ENCODE results near the gene SLC9A8. TPM values are rescaled to one million over a fixed set of nuclear protein-coding genes. Genes with fewer than 3 reads are reported as not detected.

Gene SLC9A8
- total RNA-seq, 1 donor from 2014 or later, result 3.1 TPM

DNA sequence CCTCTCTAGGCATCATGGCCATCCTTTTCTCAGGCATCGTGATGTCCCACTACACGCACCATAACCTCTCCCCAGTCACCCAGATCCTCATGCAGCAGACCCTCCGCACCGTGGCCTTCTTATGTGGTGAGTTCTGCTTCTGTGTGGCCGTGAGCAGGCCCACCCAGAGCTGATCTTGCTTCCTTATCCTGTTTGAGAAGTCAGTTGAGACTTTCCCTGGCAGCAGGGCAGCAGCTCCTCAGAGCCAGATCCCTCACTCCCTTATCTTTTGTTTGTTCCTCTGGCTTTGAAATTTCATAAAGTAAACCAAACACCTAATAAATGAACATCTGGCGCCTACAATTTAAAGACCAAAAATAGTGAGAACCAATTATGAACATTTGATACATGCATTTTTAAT is 62.1 kb downstream of the SLC9A8 start:
- no peak for DNase-seq (ENCODE audit: low spot score)

DNA sequence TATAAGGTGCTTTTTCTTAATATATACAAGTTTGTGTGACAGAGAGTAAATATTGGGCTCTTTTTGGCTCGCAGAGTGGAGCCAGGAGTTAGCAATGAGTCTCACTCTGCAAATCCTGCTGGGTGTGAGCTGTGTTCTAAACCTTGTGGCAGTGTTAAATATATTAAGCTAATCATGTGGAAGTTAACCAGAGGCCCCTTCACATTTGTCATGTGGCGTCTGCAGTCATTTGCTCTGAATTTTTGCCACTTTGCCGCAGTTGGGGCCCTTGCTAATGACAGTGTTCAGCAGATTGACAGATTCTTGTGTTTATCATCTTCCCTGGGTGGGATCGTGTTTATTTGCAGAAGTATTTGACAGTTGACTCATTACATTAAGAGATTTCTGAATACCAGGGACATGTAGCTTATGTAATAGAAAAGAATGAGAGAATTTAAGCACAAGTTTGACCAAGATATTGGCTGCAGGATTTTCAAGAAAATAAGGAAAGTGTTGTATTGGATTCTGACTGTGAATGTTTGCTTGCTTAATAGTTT is 64.8 kb downstream of the SLC9A8 start:
- DNase-seq (ENCODE audit: low spot score), result no peak

DNA sequence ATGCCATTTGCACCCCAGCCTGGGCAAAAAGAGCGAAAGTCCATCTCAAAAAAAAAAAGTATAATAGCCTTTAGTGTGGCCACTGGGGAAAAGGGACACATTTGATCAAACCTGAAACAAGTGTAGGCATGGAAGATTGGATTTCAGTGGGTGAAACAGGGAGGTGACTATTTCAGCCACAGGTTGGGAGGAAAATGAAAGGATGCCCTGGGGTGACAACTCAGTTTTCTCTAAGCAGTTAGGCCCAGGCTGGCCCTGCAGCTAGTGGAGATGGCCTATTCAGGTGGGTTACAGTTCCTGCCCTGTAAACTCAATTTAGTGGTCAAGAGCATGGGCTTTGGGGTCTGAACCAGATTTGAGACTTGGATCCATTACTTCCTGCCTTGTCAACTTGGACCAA is 66.3 kb downstream of the SLC9A8 start:
- no peak for DNase-seq (ENCODE audit: low spot score)

DNA sequence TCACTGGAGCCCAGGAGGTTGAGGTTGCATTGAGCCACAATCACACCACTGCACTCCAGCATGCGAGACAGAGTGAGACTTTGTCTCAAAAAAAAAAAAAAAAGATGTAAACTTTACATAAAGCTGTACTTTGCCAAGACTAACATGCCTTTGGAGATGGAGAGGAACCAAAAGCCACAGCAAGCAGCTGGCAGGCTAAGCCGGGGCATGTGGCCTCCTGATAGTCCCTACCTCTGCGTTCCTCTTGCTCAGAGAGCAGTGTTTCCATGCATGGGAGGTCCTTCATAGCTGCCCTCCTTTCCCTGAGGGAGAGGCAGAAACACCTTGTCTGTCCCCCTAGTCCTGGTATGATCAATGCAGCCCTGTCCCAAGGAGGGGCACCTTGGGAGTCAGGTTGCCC is 67.5 kb downstream of the SLC9A8 start:
- no peak for DNase-seq (ENCODE audit: low spot score)

DNA sequence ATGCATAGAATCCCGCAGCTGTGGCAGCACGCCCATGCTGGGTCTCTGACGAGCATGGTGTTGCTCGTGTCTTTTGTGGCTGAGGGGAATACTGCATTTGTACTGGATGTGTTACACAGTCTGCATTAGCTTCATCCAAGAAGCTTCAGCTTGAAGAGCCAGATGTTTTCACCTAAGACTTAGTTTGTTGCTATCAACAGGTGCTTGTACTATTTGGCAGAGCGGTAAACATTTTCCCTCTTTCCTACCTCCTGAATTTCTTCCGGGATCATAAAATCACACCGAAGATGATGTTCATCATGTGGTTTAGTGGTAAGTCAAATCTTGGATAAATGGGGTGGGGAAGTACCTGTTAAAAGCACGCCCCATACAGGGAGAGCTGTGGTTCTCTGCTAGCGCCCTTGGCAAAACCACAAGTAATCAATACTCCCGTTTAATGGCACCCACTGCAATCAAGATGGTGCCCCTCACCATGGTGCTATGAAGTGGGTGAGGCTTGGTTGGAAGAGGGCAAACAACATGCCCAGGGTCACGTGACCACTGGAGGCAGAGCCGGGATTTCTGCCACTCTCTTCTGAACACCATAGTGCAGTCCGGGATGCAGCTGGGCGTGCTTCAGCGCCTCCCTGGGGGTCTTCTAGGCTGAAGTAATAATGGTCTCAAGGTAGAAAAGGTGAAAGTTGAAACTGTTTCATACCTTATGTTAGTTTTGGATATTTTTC is 68.3 kb downstream of the SLC9A8 start:
- DNase-seq (ENCODE audit: low spot score), result no peak

DNA sequence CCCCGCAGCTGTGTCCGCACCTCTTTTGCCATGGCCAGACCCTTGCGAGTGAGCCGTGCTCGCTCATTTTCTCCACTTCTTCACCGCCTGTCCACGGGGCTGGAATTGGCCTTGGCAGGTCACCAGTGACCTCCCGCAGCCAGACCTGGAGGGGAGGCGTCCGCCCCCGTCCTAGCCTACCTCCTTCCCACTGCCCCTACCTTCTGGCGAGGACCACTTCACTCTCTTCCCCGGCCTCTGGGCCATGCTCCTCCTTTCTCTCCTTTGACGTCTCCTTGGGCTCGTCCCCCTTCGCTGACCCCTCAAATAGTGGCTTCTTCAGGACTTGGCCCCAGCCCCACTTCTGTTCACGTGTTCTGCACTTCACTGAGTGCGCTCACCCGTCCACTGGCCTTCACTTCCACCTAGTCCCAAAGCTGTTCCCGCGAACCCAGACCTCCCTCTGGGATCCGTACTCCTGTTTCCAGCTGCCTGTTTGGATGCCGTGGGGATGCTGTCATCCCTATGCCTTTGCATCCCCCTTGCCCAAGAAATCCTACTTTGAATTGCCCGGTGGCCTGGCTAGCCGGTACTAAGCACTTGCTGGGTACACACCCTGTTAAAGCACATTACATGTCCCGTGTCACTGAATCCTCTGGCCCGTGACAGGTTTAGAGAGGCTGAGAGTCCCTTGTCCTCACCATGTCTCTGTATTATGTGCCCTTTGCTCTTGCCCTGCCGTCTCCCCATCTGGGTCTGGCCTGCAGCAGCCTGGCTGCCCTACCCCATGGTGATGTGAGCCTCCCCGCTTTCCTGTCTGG is 69.7 kb downstream of the SLC9A8 start:
- DNase-seq (ENCODE audit: low spot score), result no peak

DNA sequence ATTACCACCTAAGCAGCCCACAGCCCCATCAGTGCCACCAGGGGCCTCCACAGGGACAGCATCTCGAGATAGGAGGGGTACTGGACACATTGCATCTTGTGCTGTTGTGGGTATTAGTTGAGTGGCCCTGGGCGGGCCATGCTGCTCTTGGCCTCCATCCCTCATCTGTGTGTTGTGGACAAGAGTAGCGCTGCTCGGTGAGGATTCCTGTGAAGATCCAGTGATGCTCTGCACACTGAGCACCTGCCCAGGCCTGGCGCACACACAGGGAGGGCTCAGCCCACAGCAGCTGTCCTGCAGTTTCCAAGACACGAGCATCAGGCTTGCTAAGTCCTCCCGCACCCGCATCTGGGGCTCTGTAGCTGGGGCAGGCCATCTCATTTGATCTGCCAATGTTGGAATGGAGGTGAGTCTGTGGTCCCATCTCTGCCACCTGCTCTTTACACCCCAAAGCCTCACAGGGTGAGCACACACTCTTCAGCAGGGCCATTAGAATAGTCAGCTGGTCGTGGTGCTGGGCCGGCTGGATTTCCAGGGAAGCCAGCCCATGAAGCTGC is 70.7 kb downstream of the SLC9A8 start:
- no peak for DNase-seq (ENCODE audit: low spot score)

DNA sequence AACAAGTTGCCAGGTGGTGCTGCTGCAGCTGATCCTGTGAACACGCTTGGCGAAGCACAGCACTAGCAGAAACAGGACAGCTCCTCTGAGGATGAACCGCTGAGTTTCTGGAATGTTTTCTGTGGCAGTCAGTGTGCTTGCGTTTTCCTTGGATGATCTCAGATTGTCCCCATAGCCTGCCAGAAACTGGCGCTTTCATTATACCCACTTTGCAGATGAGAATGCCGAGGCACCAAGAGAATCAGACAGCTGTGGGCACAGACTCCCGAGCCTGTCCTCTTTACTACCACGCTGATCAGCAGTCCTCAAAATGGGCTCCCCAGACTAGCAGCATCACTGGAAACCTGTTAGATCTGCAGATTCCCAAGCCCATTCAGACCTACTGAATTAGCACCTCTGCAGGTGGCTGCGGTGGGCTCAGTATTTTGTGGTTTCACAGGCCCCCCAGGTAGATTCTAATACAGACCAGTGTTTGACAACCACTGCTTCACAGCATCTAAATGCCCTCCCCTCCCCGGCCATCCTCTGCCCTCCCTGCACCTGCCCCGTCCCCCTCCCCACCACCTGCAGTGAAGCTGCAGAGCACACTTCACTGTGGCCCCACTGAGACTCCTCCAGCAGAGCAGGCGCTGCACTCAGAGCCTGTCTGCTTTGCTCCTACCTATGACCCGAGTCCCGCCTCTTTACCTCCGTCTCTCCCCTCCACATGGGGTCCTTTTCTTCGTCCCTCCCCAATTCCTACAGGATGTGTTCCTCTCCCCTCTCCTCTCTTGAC is 73.1 kb downstream of the SLC9A8 start:
- DNase-seq (ENCODE audit: low spot score), result no peak

DNA sequence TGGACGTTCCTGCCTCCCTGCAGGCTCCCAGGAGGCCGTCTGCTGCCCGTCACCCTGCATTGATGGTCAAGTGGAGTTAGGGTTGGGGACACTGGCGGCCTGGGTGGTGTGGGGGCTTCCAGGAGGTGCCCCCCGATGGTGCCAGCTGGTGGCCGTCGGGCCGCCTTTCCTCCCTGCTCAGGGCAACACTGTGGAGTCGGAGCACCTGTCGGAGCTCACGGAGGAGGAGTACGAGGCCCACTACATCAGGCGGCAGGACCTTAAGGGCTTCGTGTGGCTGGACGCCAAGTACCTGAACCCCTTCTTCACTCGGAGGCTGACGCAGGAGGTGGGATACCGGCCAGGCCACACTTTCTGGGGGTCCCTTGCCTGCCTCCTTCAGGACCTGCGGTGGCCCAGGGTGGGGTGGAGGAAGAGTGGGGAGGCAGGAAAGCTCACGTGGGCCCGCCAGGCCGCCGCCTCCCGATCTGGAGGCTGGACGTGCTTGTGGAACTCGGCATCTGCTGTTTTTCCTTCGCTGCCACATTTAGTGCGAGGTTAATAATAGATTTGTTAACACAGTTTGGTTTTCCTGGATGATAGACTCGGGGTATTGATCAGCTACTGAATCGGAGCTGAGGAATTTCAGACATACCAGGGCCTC is 74.1 kb downstream of the SLC9A8 start:
- no peak for DNase-seq (ENCODE audit: low spot score)

DNA sequence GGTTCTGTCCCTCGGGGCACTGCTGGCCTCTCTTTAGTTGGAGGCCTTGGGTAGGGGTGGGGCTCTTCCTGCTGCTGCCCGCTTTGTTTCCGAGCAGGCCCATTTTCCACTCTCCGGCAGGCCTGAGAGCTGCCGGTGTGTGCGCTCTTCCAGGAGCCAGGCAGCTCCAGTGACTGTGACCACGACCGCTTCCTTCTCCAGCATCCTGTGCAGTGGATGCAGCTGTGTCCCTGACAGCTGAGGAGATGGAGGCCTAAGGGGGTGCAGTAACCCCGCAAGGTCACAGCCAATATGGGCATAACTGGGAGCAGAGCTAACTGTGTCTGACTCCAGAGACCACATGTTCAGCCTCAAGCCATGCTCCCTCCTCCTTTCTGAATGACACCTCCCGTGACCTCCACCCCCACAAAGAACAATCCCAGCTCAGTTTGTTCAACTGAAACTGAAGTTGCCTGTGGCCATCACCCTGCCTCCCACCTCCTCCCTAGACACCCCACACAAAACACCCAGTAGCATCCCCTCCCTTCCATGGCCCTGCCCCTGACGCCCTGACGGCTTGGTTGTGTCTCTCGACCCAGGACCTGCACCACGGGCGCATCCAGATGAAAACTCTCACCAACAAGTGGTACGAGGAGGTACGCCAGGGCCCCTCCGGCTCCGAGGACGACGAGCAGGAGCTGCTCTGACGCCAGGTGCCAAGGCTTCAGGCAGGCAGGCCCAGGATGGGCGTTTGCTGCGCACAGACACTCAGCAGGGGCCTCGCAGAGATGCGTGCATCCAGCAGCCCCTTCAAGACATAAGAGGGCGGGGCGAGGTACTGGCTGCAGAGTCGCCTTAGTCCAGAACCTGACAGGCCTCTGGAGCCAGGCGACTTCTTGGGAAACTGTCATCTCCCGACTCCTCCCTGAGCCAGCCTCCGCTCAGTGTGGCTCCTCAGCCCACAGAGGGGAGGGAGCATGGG is 74.9 kb downstream of the SLC9A8 start:
- no peak for DNase-seq (ENCODE audit: low spot score)

DNA sequence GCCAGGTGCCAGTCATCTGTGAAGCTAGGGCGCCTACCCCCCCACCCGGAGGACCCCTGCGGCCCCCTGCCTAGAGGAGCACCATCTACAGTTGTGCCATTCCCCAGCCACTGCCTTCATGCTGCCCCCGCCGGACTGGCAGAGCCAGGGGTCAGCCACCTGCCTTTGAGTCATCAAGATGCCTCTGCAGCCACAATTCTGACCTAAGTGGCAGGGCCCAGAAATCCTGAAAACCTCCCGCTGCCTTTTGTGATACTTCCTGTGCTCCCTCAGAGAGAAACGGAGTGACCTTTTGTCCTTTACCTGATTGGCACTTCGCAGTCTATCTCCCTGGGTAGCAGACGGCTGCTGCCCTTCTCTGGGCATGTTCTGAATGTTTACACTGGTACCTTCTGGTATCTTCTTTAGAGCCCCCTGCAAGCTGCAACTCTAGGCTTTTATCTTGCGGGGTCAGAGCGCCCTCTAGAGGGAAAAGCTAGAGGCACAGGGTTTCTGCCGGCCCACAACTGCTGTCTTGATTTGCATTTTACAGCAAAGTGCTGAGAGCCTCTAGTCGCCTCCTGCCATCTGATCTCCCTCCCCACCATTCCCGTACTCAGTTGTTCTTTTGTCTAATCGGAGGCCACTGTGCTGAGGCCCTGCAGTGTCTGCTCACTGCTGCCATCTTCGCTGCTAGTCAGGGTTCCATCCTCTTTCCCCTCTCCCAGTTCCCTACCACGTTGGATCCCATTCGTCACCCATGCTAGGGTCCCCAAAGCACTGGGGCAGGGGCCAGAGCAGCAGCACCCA is 75.8 kb downstream of the SLC9A8 start:
- DNase-seq (ENCODE audit: low spot score), result peak; percentile 52

DNA sequence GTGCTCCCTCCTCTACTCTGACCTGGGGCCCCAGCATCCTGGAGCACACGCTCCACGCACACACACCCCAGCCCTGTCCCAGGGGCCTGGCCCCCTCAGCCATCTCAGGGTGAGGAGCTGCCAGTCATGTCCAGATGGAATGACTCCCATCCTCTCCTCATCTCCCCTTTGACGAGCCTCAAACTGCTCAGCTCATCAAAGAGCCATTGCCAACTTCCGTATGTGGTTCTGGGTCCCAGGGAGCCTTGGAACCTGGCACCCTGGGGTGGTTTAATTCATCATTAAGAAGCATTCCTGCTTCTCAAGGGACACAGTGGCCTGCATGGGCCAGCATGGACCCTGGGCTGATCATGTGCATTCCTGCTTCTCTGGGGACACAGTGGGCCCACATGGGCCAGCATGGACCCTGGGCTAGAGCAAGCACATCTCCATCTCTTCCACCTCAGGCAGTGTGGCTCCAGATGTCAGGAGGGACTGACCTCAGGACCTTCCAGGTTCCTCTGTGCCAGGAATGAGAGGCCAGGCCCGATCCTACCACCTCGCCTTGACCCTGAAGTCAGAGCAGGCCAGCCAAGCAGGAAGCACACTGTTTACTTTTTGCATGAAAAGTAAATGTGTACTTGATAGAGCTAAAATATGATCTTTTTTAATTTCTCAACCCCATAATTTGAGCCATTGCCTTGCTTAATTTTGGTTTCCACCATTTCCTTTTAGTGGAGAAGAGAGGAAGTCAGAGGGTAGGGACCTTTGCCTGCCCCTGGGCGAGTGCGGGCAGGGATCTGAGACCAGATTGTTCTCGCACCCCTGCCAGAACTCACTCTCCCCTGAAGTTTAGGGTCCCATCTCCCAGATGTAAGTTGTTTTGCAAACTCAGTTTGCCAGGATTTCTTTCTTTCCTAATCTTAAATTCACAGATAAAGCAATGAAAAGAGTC is 76.6 kb downstream of the SLC9A8 start:
- DNase-seq (ENCODE audit: low spot score), result no peak

DNA sequence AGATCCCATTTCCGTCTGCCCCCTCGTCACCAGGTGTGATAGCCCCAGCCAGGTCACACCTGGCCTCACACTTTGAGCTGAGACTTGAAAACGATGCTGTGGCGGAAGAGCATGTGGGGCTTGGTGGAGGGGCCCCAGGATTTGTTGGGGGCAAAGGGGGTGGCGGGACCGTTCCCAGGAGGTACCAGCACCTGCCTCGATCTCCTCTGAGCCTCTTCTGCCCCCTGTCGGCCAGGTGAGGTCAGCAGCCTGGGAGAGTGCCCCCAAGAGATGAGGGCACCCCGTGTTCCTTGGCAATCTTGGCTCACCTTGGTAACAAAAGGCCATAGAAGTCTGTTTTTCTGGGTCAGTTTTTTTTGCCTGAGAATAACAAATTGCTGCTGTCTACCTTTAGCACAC is 77.3 kb downstream of the SLC9A8 start:
- DNase-seq (ENCODE audit: low spot score), result no peak

DNA sequence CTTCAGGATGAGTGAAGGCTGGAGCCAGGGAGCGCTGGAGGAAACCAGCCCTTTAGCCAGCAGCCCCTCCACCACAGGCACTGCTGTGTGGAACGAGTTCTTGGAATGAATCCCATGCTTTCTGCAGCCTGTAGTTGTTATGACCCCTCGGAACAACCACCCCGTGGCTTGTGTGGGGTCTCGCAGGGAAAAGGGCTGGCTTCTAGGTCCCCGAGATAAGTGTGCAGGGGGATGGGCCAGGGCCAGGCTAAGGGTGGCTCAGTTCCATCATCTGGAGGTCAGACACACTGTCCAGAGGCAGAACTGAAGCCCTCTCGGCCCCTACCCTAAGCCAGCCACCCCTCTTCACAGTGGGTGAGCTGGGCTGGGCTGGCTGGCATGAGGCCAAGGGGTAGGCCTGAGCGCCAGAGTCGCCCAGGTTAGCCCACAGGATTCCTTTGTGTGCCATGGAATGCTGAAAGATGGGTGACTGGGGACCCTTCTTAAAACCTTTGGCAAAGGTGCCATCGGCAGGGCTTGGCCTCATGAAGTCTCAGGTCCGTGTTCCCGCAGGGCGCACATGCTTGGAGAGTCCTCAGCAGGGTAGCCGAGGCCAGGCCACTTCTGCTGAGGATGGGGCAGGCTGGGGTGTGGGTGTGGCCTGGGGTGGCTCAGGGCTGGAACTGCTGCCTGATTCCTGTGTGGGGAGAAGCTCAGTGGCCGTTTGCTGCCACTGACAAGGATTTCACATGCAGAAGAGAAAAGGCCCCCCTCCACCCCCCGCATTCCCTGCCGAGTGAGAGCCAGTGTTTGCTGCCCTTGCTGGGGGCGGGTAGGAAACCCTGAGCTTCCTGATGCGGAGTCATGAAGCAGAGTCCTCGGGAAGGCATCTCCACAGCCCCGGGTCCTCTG is 78.1 kb downstream of the SLC9A8 start:
- peak; percentile 35 for DNase-seq (ENCODE audit: low spot score)

DNA sequence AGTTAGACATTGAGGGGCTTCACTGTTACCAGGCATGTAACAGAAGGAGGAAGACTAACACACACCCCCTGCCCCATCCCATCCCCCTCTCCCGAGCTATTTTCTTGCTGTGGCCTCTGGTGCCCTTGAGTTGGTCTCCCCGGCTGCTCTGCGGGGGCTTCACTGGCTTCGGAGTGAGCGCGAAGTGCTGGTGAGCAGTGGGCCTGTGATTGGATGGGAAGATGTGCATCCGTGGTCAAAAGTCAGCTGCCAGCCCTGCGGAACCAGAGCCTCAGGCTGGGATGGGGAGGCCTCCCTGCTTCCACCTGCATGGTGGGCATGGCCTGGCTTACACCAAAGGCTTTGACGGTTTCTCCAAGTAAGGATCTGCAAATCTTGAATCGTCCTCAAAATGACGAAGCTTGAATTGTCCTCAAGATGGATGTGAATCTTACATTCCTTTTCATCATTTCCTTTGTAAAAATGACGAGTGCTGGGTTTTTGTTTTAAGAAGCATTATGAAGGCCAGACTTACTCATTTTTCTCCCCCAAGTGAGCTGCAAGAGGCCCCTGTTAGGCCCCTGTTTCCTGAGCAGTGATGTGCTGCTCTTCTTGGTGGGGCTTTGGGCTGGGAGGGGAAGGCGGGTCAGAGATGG is 79.0 kb downstream of the SLC9A8 start:
- no peak for DNase-seq (ENCODE audit: low spot score)

DNA sequence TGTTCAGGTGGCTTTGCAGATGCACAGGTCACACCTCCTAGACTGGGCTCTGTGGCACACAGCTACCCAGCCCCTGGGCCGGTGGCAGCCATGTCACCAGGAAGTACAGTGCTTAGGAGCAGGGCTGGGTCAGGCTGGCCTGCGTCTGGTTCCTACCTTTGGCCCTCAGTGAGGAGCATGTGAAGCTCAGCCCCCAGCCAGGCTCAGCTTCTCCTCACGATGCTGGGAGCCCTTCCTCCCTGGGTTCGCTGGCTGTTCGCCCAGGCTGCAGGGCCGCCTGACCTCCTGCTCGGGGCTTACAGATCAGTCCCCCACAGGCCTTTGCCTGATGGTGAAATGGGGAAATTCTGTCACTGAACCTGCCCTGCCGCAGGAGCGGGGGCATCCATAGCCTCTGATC is 79.6 kb downstream of the SLC9A8 start:
- no peak for DNase-seq (ENCODE audit: low spot score)

DNA sequence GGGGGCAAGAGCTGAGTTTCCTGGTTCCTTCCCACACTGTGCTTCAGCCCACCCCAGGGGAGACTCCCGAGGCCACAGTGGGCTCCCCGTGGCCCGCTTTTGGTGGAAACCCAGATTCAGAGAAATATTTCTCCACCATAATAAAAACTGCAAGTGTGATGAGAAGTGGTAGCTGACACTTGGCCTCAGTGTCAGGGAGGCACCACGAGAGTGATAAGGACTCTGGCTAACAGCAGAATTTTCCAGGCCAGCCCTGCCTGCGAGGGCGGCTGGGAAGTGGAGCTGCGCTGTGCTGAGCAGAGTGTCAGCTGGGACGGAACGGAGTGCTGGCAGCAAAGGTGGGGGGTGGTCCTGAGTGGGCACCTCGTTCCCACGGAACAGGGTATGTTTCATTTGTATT is 80.2 kb downstream of the SLC9A8 start:
- peak; percentile 28 for DNase-seq (ENCODE audit: low spot score)
